Heart left ventricle (tissue), 13 donors: ENCODE measurements around the gene AHR.

ENCODE experiments used
- POLR2A ChIP-seq, 2 donors: fragments of 450-650 bp; IDR thresholded peaks; one replicate each; pipeline ENCODE4 v1.6.1; 2017; ENCODE audit warnings: antibody characterized with exemption in 2 of 2, mild to moderate bottlenecking in 2 of 2, moderate library complexity in 2 of 2
- TF ChIP-seq, protein P1 (sequence below), 12 donors: fragments of 200-600 bp; sonication (generic) in 4 of 12; IDR thresholded peaks; one replicate each; pipeline versions ENCODE4 v1.5.0 to v1.8.0; 2018 to 2022; ENCODE audit warnings: antibody characterized with exemption in 12 of 12, mild to moderate bottlenecking in 5 of 12
- donor health status: ischemic (EF 13 %, LVEDD 7.1; RV severe dilation, severe dysfunction).
- donor health status: DM: no; HTN: yes; CAD: no.
- donor health status: DM: no; HTN: no; CAD: no.
- donor health status: ischemic (EF 25% LVEDD 6.9; RV normal size, moderate dysfunction).
- donor health status: ischemic (EF 25% LVEDD 5.7; RV mildly dilated, moderate dysfunction).
- donor health status: ischemic (EF 35%, LVEDD 5.7; RV mildly dilated, moderate dysfunction).
- donor health status: nonischemic (EF 11% LVEDD 7.7; RV severe dilation, severe dysfunction).
- donor health status: DM: yes; HTN: yes; CAD: no.
- donor health status: PGD.
- donor health status: ischemic (EF 29% LVEDD 5.4; RV normal size, mild dysfunction).
- donor health status: nonischemic (EF 23%, LVEDD 6.1; RV moderate dilation, normal function).

GRCh38 chr7:17289074-17289645 lies 9.3 kb upstream of the AHR start:
- TF ChIP-seq, protein P1, sequence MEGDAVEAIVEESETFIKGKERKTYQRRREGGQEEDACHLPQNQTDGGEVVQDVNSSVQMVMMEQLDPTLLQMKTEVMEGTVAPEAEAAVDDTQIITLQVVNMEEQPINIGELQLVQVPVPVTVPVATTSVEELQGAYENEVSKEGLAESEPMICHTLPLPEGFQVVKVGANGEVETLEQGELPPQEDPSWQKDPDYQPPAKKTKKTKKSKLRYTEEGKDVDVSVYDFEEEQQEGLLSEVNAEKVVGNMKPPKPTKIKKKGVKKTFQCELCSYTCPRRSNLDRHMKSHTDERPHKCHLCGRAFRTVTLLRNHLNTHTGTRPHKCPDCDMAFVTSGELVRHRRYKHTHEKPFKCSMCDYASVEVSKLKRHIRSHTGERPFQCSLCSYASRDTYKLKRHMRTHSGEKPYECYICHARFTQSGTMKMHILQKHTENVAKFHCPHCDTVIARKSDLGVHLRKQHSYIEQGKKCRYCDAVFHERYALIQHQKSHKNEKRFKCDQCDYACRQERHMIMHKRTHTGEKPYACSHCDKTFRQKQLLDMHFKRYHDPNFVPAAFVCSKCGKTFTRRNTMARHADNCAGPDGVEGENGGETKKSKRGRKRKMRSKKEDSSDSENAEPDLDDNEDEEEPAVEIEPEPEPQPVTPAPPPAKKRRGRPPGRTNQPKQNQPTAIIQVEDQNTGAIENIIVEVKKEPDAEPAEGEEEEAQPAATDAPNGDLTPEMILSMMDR (IDR thresholded peaks at IDR 0.05), result no peak
- no peak for TF ChIP-seq POLR2A (IDR thresholded peaks at IDR 0.05)
